NT2/D1 (cell line): ENCODE results near the gene GLIS1.

Source experiments
- SUZ12 ChIP-seq: IDR thresholded peaks from 2 replicates; pipeline ENCODE4 v1.6.1; 2011; ENCODE audit not compliant: insufficient read length, insufficient read depth; ENCODE audit errors: extremely low read depth
- YY1 ChIP-seq: IDR thresholded peaks from 2 replicates; pipeline ENCODE4 v1.6.1; 2011; ENCODE audit not compliant: insufficient read length, insufficient read depth
- ZNF274 ChIP-seq: IDR thresholded peaks from 2 replicates; pipeline ENCODE4 v1.6.1; 2011; ENCODE audit warnings: mild to moderate bottlenecking, low read depth, low read length

DNA sequence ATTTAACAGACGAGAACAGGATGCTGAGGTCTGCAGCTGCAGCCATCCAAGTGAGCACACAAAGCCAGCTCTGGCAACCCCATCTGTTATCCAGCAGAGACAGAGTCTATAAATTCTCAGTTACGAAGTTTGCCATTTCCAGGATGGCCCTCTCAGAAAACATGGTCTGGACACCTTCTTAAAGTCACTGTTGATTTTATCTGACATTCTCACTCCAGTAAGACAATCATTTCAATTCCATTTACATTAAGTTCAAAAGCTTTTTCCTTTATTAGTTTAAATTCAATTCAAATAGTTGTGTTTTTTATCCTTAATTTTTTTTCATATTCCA, 154.2 kb downstream of the GLIS1 start:
- TF ChIP-seq ZNF274: no peak
- TF ChIP-seq SUZ12: no peak
- TF ChIP-seq YY1: no peak
